ENCODE data around the gene FBXO41. TPM values are rescaled to one million over a fixed set of nuclear protein-coding genes. Genes with fewer than 3 reads are reported as not detected.
"Not testable (repeated sequence)": the region's sequence is repeated elsewhere in the genome, so short reads cannot be mapped to it uniquely, and the experiment has no call there.

FBXO41 gene
- polyA plus RNA-seq, 1 donor: 2.1 TPM

GRCh38 chr2:73262691-73263429 lies 21.4 kb downstream of the FBXO41 start:
- DNase-seq: not testable (repeated sequence)

- DNase-seq: no peak
These were observed 22.1 kb downstream of the FBXO41 start for GRCh38 chr2:73262108-73262651.

GRCh38 chr2:73260338-73260984 lies 23.8 kb downstream of the FBXO41 start:
- no peak for DNase-seq

GRCh38 chr2:73259704-73260337 lies 24.5 kb downstream of the FBXO41 start:
- DNase-seq: no peak

- DNase-seq: no peak
These were observed 25.0 kb downstream of the FBXO41 start for GRCh38 chr2:73259276-73259675.

- no peak for DNase-seq
These were observed 25.4 kb downstream of the FBXO41 start for GRCh38 chr2:73258913-73259215.

- DNase-seq: no peak
These were observed 25.9 kb downstream of the FBXO41 start for GRCh38 chr2:73258186-73258912.

GRCh38 chr2:73257425-73258125 lies 26.7 kb downstream of the FBXO41 start:
- DNase-seq: no peak

- no peak for DNase-seq
These were observed 27.3 kb downstream of the FBXO41 start for GRCh38 chr2:73257021-73257420.

- no peak for DNase-seq
These were observed 27.7 kb downstream of the FBXO41 start for GRCh38 chr2:73256618-73256922.

GRCh38 chr2:73255907-73256617 lies 28.2 kb downstream of the FBXO41 start:
- no peak for DNase-seq

GRCh38 chr2:73255007-73255644 lies 29.2 kb downstream of the FBXO41 start:
- DNase-seq: no peak

GRCh38 chr2:73254343-73255006 lies 29.8 kb downstream of the FBXO41 start:
- DNase-seq: no peak

- no peak for DNase-seq
These were observed 30.4 kb downstream of the FBXO41 start for GRCh38 chr2:73253901-73254300.

- DNase-seq: no peak
These were observed 30.9 kb downstream of the FBXO41 start for GRCh38 chr2:73253400-73253799.

GRCh38 chr2:73252238-73253027 lies 31.8 kb downstream of the FBXO41 start:
- DNase-seq: no peak

- DNase-seq: no peak
These were observed 33.1 kb downstream of the FBXO41 start for GRCh38 chr2:73250872-73251846.

GRCh38 chr2:73249636-73250035 lies 34.6 kb downstream of the FBXO41 start:
- no peak for DNase-seq
